Astrocyte (in vitro differentiated cells and primary cell): ENCODE measurements around the gene RNF169. TPM values are rescaled to one million over a fixed set of nuclear protein-coding genes. Genes with fewer than 3 reads are reported as not detected.
A peak's percentile ranks its signal among the peaks of the same experiment; 100 is the strongest.

Source experiments
- DNase-seq: peaks from one replicate; pipeline ENCODE4 v3.0.0-alpha.2; 2010; ENCODE audit warnings: low read depth
- FAIRE-seq: peaks from 2 replicates; lab custom pipeline; 2011; peaks lifted over from hg19 to GRCh38; lab: Jason Lieb, UNC
- H2AFZ ChIP-seq: 2 replicates; pipeline ENCODE4 v1.6.0; 2012; ENCODE audit warnings: low read depth, low read length, inconsistent platforms
- H3K27ac ChIP-seq: 2 replicates; pipeline ENCODE4 v1.5.1; 2011; ENCODE audit warnings: low read depth, low read length, inconsistent platforms
- H3K27me3 ChIP-seq: 2 replicates; pipeline ENCODE4 v1.6.0; 2011; ENCODE audit warnings: low read length, inconsistent platforms; ENCODE audit not compliant: insufficient read depth
- H3K36me3 ChIP-seq: 2 replicates; pipeline ENCODE4 v1.5.1; 2011; ENCODE audit warnings: low read length, inconsistent platforms; ENCODE audit not compliant: insufficient read depth
- H3K4me1 ChIP-seq: 2 replicates; pipeline ENCODE4 v1.5.1; 2011; ENCODE audit warnings: low read length, inconsistent platforms; ENCODE audit not compliant: insufficient read depth
- H3K4me2 ChIP-seq: 2 replicates; pipeline ENCODE4 v1.6.0; 2012; ENCODE audit warnings: low read length, inconsistent platforms
- H3K4me3 ChIP-seq: 2 replicates; pipeline ENCODE4 v1.5.1; 2011; ENCODE audit warnings: low read depth, mild to moderate bottlenecking, low read length, inconsistent platforms; ENCODE audit not compliant: insufficient read depth
- H3K79me2 ChIP-seq: 2 replicates; pipeline ENCODE4 v1.6.0; 2012; ENCODE audit warnings: mild to moderate bottlenecking, low read length, inconsistent platforms; ENCODE audit not compliant: insufficient read depth
- H3K9ac ChIP-seq: 2 replicates; pipeline ENCODE4 v1.6.0; 2012; ENCODE audit warnings: mild to moderate bottlenecking, low read length, inconsistent platforms
- H3K9me3 ChIP-seq: 2 replicates; pipeline ENCODE4 v1.5.1; 2012; ENCODE audit warnings: low read depth, mild to moderate bottlenecking, low read length, inconsistent platforms; ENCODE audit not compliant: insufficient read depth
- H4K20me1 ChIP-seq: 2 replicates; pipeline ENCODE4 v1.6.0; 2012; ENCODE audit warnings: low read length, inconsistent platforms; ENCODE audit not compliant: insufficient read depth
- H3K27ac Mint-ChIP-seq: one replicate; pipeline ENCODE4 v1.8.0; 2021; ENCODE audit warnings: mild to moderate bottlenecking, mixed read lengths; ENCODE audit not compliant: unreplicated experiment
- H3K27me3 Mint-ChIP-seq: one replicate; pipeline ENCODE4 v1.8.0; 2021; ENCODE audit warnings: low read depth, mixed read lengths; ENCODE audit not compliant: unreplicated experiment
- H3K36me3 Mint-ChIP-seq: one replicate; pipeline ENCODE4 v1.8.0; 2021; ENCODE audit warnings: low read depth, mixed read lengths; ENCODE audit not compliant: unreplicated experiment
- H3K4me1 Mint-ChIP-seq: one replicate; pipeline ENCODE4 v1.8.0; 2021; ENCODE audit warnings: low read depth, mixed read lengths; ENCODE audit not compliant: unreplicated experiment
- H3K4me3 Mint-ChIP-seq: one replicate; pipeline ENCODE4 v1.8.0; 2021; ENCODE audit warnings: mild to moderate bottlenecking, moderate library complexity, mixed read lengths; ENCODE audit not compliant: unreplicated experiment
- H3K9me3 Mint-ChIP-seq: one replicate; pipeline ENCODE4 v1.8.0; 2021; ENCODE audit warnings: mild to moderate bottlenecking, mixed read lengths; ENCODE audit not compliant: unreplicated experiment
- CTCF ChIP-seq: IDR thresholded peaks from 2 replicates; pipeline ENCODE4 v1.5.1; 2011; ENCODE audit warnings: low read depth, mild to moderate bottlenecking, inconsistent platforms, low read length, moderate library complexity; ENCODE audit not compliant: insufficient read depth
- EZH2 ChIP-seq: IDR thresholded peaks from 2 replicates; pipeline ENCODE4 v1.6.1; 2012; ENCODE audit warnings: mild to moderate bottlenecking, low read length, inconsistent platforms; ENCODE audit not compliant: insufficient read depth
- total RNA-seq: library from RNA; stranded (reverse); gene quantifications from 2 replicates; pipeline ENCODE4 v1.2.1, GENCODE V29; 2021

Gene RNF169
- total RNA-seq, 1 donor from 2014 or later, result 10.7 TPM

GRCh38 chr11:74751303-74751702 lies 2.7 kb downstream of the RNF169 start:
- FAIRE-seq, result no peak
- peaks cover 64% of the 10 kb centered on the region for H3K79me2 ChIP-seq
- H3K4me2 ChIP-seq, result no peak overlapping the region

GRCh38 chr11:74754507-74755252 lies 6.0 kb downstream of the RNF169 start:
- peak overlapping the region; percentile 75 for H3K9ac ChIP-seq

More at GRCh38 chr11:74751303-74751702, 2.7 kb downstream of the RNF169 start:
- DNase-seq, result no peak
- Histone ChIP-seq H3K9me3 (no peaks in the 10 kb centered on the region), H3K27me3 (no peaks in the 10 kb centered on the region), H3K36me3 (no peaks in the 10 kb centered on the region), H2AFZ (no peak overlapping the region), H3K4me3 (no peak overlapping the region), H3K27ac (no peak overlapping the region), H3K9ac (no peak overlapping the region), H3K4me1 (peaks cover 36% of the 10 kb centered on the region), H4K20me1 (peaks cover 17% of the 10 kb centered on the region)
- peaks cover 25% of the 10 kb centered on the region for H3K4me1 Mint-ChIP-seq
- no peak overlapping the region for H3K27ac Mint-ChIP-seq
- TF ChIP-seq EZH2 (no peak), CTCF (no peak)
- H3K27me3 Mint-ChIP-seq, result no peaks in the 10 kb centered on the region
- H3K4me3 Mint-ChIP-seq, result no peak overlapping the region
- no peaks in the 10 kb centered on the region for H3K36me3 Mint-ChIP-seq
- no peaks in the 10 kb centered on the region for H3K9me3 Mint-ChIP-seq

More at GRCh38 chr11:74754507-74755252, 6.0 kb downstream of the RNF169 start:
- H3K4me3 ChIP-seq, result peak overlapping the region; percentile 46
- no peak overlapping the region for H3K4me3 Mint-ChIP-seq
- no peaks in the 10 kb centered on the region for H3K36me3 ChIP-seq
- peak overlapping the region; percentile 87 for H3K27ac ChIP-seq
- no peak for TF ChIP-seq EZH2
- no peak for TF ChIP-seq CTCF
- no peaks in the 10 kb centered on the region for H3K9me3 ChIP-seq
- H3K9me3 Mint-ChIP-seq, result no peaks in the 10 kb centered on the region
- H3K4me2 ChIP-seq, result peak overlapping the region; percentile 78
- DNase-seq (peak; percentile 95), FAIRE-seq (peak; percentile 73)
- peaks cover 26% of the 10 kb centered on the region for H3K4me1 ChIP-seq
- H3K79me2 ChIP-seq, result peaks cover 64% of the 10 kb centered on the region
- peaks cover 23% of the 10 kb centered on the region for H3K4me1 Mint-ChIP-seq
- no peaks in the 10 kb centered on the region for H3K27me3 Mint-ChIP-seq
- H3K36me3 Mint-ChIP-seq, result no peaks in the 10 kb centered on the region
- H3K27ac Mint-ChIP-seq, result peak overlapping the region; percentile 53
- no peak overlapping the region for H2AFZ ChIP-seq
- no peaks in the 10 kb centered on the region for H3K27me3 ChIP-seq
- peaks cover 18% of the 10 kb centered on the region for H4K20me1 ChIP-seq
